ENCODE data around the gene USP16. TPM values are rescaled to one million over a fixed set of nuclear protein-coding genes. Genes with fewer than 3 reads are reported as not detected.

Gene USP16
- total RNA-seq, 1 experiment from 2014 or later: 30.6 TPM

GRCh38 chr21:29018540-29018939, 5.9 kb upstream of the USP16 start:
- H2AK5ac ChIP-seq (ENCODE audit: insufficient read length, low read length): no peak overlapping the region
- H3K79me1 ChIP-seq (ENCODE audit: insufficient read depth, low read depth, low read length, poor library complexity, severe bottlenecking): no peaks in the 10 kb centered on the region
- Mint-ChIP-seq H3K4me1 (peaks cover 5 to 8% of the 10 kb centered on the region in 2 experiments), H3K27me3 (ENCODE audit: low read depth) (no peaks in the 10 kb centered on the region; the same call in 1 of the 2 replicates), H3K36me3 (ENCODE audit: insufficient read depth in 1 of 3, low read depth in 3 of 3) (no peaks in the 10 kb centered on the region), H3K4me3 (peak overlapping the region; percentile 79 to 81), H3K27ac (peak overlapping the region in 2 of 3 experiments; percentile 30 to 80; a peak in 1 of 7 replicates), H3K9me3 (no peaks in the 10 kb centered on the region; a peak in 2 of 5 replicates)
- no peak overlapping the region for H3K14ac ChIP-seq (ENCODE audit: insufficient read depth, low read length)
- H2BK120ac ChIP-seq (ENCODE audit: low read depth, low read length, poor library complexity, severe bottlenecking): no peak overlapping the region
- no peak overlapping the region for H3K4ac ChIP-seq (ENCODE audit: low read depth, low read length)
- no peaks in the 10 kb centered on the region for H3K79me2 ChIP-seq (ENCODE audit: insufficient read depth, low read length)
- H2BK5ac ChIP-seq (ENCODE audit: insufficient read length, low read length): no peak overlapping the region
- no peak for TF ChIP-seq CTCF (conservative IDR thresholded peaks at IDR 0.05)
- H2BK20ac ChIP-seq (ENCODE audit: low read depth, low read length, poor library complexity, severe bottlenecking): no peak overlapping the region
- H3K9ac ChIP-seq (ENCODE audit: extremely low read depth, insufficient read length, low read length): peak overlapping the region; percentile 96
- no CpG with 5 or more reads among the region's 12 CpGs for WGBS (ENCODE audit: extremely low coverage, insufficient read length, low lambda C conversion rate)
- H4K5ac ChIP-seq (ENCODE audit: insufficient read length, low read depth, low read length): no peak overlapping the region
- H3K9me3 ChIP-seq (ENCODE audit: control insufficient read depth, low read depth, low read length): no peaks in the 10 kb centered on the region
- H3K27ac ChIP-seq (ENCODE audit: insufficient read length, low read depth, low read length): no peak overlapping the region
- no peak overlapping the region for H3T11ph ChIP-seq (ENCODE audit: low read length)
- H3K4me2 ChIP-seq (ENCODE audit: insufficient read depth, insufficient read length, low read length): peak overlapping the region; percentile 35
- no peak overlapping the region for H4K8ac ChIP-seq (replicated peaks; ENCODE audit: insufficient read length, low read depth, low read length)
- H3K23me2 ChIP-seq (ENCODE audit: insufficient read length, low read depth, low read length, poor library complexity, severe bottlenecking): no peaks in the 10 kb centered on the region
- no peak overlapping the region for H3K18ac ChIP-seq (ENCODE audit: insufficient read length, low read depth, low read length)
- no peak overlapping the region for H4K91ac ChIP-seq (ENCODE audit: insufficient read length, low read depth, low read length)
- no peak overlapping the region for H3K23ac ChIP-seq (ENCODE audit: insufficient read length, low read depth, low read length)
- H3K56ac ChIP-seq (ENCODE audit: insufficient read length, low read depth, low read length): no peak overlapping the region
- H3K27me3 ChIP-seq (ENCODE audit: insufficient read depth, low read length): no peaks in the 10 kb centered on the region
- H2AFZ ChIP-seq (ENCODE audit: low read length): no peak overlapping the region
- no peaks in the 10 kb centered on the region for H4K20me1 ChIP-seq (ENCODE audit: control insufficient read depth, insufficient read depth, insufficient read length)
- DNase-seq: no peak
- no peak overlapping the region for H2BK15ac ChIP-seq (ENCODE audit: low read depth, low read length)
- H3K4me1 ChIP-seq (ENCODE audit: insufficient read depth, low read length): no peaks in the 10 kb centered on the region; the same call in 1 of the 2 replicates
- H2BK12ac ChIP-seq (ENCODE audit: insufficient read length, low read depth, low read length): no peak overlapping the region
